Coronary artery (tissue), 2 donors: ENCODE results near the gene FAM78A.

Source experiments
- DNase-seq: peaks from one replicate; pipeline ENCODE4 v3.0.0-alpha.2; 2017; ENCODE audit warnings: low spot score
- H3K27ac ChIP-seq, 2 donors: fragments of 200-600 bp; sonication (generic); one replicate each; pipeline ENCODE4 v1.5.1; 2016 to 2019
- H3K4me3 ChIP-seq: fragments of 200-600 bp; sonication (generic); 2 replicates; pipeline ENCODE4 v1.5.1; 2016; ENCODE audit warnings: mild to moderate bottlenecking, moderate library complexity
- CTCF ChIP-seq: fragments of 200-600 bp; sonication (generic); IDR thresholded peaks from one replicate; pipeline ENCODE4 v1.5.1; 2019; ENCODE audit warnings: antibody characterized with exemption

FAM78A gene

GRCh38 chr9:131234799-131235479 lies 41.4 kb downstream of the FAM78A start:
- DNase-seq = no peak
- H3K27ac ChIP-seq = no peak overlapping the region
- no peak for TF ChIP-seq CTCF
- H3K4me3 ChIP-seq = no peak overlapping the region

- Histone ChIP-seq H3K27ac (no peak overlapping the region), H3K4me3 (no peak overlapping the region)
- TF ChIP-seq CTCF = no peak
- no peak for DNase-seq
Observed at GRCh38 chr9:131233995-131234394, 42.3 kb downstream of the FAM78A start.

- Histone ChIP-seq H3K4me3 (no peak overlapping the region), H3K27ac (no peak overlapping the region)
- TF ChIP-seq CTCF = no peak
- DNase-seq = no peak
Observed at GRCh38 chr9:131233556-131233955, 42.8 kb downstream of the FAM78A start.

GRCh38 chr9:131228988-131229387 lies 47.3 kb downstream of the FAM78A start:
- no peak for TF ChIP-seq CTCF
- no peak overlapping the region for H3K27ac ChIP-seq
- H3K4me3 ChIP-seq = peak overlapping the region; percentile 56
- DNase-seq = no peak

GRCh38 chr9:131227959-131228460 lies 48.3 kb downstream of the FAM78A start:
- H3K4me3 ChIP-seq = peak overlapping the region; percentile 56
- TF ChIP-seq CTCF = no peak

GRCh38 chr9:131227112-131227958 lies 49.0 kb downstream of the FAM78A start:
- Histone ChIP-seq H3K27ac (no peak overlapping the region), H3K4me3 (no peak overlapping the region)
- TF ChIP-seq CTCF = no peak
- DNase-seq = no peak

More at GRCh38 chr9:131227959-131228460, 48.3 kb downstream of the FAM78A start:
- DNase-seq = no peak
- peak overlapping the region in 1 of 2 donors; percentile 42 for H3K27ac ChIP-seq
